GM18907 (cell line): ENCODE measurements around the gene CCIN.
"Not testable (repeated sequence)": the region's sequence is repeated elsewhere in the genome, so short reads cannot be mapped to it uniquely, and the experiment has no call there.

ENCODE experiments used
- ATAC-seq: cut with Tn5 transposase; IDR thresholded peaks from one replicate; pipeline ENCODE4 v1.9.1; 2021; ENCODE audit warnings: mild to moderate bottlenecking, moderate library complexity; ENCODE audit not compliant: unreplicated experiment

CCIN gene

DNA sequence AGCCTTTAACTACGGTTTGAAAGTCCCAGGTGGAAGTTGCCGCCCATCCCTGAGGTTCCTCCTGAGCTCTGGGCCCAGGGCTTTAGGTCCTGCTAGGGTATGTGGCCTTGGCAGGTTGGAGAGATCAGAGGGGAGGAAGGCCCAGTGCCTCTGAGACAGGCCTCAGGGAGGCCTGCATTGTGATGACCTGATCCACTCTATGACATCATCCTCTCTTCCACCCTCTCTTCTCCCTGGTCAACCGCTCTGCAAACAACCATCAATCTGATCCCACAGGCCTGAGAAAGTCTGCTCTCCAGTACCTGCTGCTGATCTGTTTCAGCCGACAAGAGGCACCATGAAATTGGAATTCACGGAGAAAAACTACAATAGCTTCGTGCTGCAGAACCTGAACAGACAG lies at the start of gene CCIN:
TSS of gene CCIN (plus strand) at position 223 of the 400 bp plus-strand sequence. CDS start at position 338, 115 bp downstream.
- no peak for ATAC-seq

DNA sequence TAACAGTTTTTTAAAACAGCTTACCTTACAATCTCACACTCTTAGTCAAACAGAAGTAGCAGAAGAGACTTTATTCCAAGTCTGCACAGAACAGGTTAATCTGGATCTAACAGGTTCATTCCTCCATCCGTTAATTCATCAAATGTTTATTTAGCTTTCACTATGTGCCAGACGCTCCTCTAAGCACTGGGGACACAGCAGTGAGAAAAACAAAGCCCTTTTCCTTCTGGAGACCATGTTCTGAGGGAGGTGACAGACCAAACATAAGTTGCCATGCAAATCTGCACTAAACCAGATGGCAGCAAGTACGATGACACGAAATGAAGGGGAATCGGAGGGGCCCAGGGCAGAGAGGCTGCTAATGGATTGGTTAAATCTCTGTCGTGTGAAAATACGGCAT lies 49.7 kb upstream of the CCIN start:
- ATAC-seq, result no peak

DNA sequence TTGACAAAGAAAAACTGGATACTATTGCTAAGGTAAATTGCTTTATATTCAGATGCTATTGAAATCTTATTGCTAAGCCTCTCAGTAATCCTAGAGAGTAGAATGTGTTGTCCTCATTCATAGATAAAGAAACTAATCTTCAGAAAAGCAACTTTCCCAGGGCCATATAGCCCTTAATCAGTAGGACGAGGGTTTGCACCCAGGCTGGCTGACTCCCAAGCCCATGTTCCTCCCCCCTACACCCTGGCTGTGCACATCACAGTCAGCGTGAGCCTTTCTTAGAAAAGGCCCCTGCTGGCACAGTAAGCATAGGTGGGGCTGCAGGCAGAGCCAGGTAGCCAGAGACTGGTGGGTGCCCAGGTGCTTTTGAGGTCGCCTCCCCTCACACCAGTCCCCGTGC lies 48.5 kb upstream of the CCIN start:
- ATAC-seq, result no peak

GRCh38 chr9:36121971-36122370 lies 47.2 kb upstream of the CCIN start:
- no peak for ATAC-seq

- ATAC-seq, result no peak
Measured at GRCh38 chr9:36123515-36123914, 45.7 kb upstream of the CCIN start.

- no peak for ATAC-seq
Measured at GRCh38 chr9:36125062-36125855, 43.9 kb upstream of the CCIN start.

- ATAC-seq, result no peak
Measured at GRCh38 chr9:36126016-36126730, 43.0 kb upstream of the CCIN start.

DNA sequence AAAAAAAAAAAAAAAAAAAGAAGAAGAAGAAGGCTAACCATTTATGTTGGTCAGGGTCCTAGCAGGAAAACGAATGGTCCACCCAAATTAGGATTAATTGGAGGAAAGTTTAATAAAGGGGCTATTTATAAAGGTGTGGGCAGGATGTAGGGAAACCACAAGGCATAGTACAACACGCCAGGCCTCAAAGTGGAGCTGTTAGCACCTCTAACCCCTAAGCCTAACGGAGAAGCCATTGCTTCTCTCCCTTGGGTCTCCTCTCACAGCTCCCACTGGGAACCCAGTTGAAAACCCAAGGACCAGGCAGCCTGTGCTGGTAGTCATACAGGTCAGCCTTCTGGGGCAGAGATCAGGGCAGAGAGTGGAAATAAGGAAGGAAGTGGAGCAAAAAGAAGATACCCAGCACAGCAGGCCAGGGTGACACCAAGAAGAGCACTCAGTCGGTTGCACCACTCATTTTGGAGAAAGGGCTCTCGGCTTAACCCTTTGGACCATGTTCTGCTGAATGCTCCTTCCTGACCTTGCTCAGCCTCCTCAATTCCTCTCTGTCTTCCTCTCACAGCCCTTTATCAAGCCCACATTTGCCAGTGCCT lies 41.4 kb upstream of the CCIN start:
- no peak for ATAC-seq

GRCh38 chr9:36128349-36128748 lies 40.8 kb upstream of the CCIN start:
- no peak for ATAC-seq

DNA sequence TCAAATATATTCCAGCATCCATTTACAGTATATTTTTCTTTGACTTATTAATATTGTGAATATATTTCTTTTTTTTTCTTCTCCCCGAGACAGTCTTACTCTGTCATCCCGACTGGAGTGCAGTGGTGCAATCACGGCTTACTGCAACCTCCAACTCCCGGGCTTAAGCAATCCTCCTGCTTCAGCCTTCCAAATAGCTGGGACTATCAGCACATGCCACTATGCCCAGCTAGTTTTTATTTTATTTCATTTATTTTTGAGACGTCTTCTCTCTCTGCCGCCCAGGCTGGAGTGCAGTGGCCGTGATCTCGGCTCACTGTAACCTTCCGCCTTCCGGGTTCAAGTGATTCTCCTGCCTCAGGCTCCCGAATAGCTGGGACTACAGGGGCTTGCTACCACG lies 40.0 kb upstream of the CCIN start:
- ATAC-seq, result no peak

- ATAC-seq, result not testable (repeated sequence)
Measured at GRCh38 chr9:36131666-36132065, 37.5 kb upstream of the CCIN start.

GRCh38 chr9:36132086-36132485 lies 37.1 kb upstream of the CCIN start:
- ATAC-seq, result no peak

GRCh38 chr9:36134761-36135505 lies 34.3 kb upstream of the CCIN start:
- no peak for ATAC-seq

DNA sequence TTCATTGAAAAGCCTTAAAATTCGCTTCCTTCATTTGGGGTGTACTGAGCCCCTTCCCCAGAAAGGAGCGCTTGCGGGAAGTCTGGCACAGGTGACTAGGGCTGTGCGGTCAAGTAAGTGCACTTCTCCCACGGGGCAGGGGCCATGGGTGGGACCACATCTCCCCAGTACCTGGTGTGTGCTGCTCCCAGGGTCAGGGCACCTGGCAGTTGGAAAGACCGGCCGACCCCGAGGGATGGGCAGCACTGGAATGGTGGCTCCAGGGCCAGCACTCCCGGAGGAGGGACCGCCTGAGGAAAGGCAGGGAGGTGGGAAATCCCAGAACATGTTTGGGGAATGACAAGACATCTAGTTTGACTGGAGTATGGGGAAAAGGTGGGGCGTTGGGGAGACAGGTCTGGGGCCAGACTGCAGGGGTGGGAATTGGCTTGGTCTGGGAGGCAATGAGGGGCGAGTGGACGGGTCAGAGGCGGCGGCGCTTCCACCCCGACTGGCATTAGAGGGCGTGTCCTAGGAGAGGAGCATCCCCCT lies 33.4 kb upstream of the CCIN start:
- ATAC-seq, result no peak

DNA sequence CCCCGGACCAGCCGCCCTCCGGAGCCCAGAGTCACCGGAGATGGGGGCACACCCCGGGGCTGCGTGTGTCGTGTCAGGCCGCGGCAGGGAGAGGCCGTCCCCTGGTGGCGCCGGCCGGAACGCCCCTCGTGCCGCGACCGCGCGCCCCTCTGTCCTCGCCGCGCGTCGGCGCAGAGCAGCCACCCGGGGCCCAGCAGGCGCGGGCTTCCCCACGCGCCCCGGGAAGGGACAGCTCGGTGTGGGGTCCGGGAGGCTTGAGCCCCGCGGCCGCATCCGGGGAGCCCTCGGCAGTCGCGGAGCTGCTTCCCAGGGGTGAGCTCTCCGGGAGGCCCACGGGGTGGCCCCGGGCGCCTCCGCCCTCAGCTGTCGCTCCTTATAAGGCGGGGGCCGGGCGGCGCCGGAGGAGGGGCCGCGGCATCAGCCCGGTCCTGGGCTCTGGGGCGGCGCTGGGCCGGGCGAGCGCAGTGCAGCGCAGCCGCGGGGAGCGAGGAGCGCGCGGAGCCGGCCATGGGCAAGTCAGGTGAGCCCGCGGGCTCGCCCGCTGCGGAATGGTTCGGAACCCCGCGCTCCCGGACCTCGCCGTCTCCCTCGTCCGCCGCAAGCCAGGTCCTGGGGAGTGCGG lies 32.8 kb upstream of the CCIN start, which contains the start of gene GLIPR2:
TSS of gene GLIPR2 (plus strand) at position 462 of the 622 bp plus-strand sequence. CDS start at position 508, 46 bp downstream.
- peak; percentile 92 for ATAC-seq

GRCh38 chr9:36136894-36137391 lies 32.2 kb upstream of the CCIN start:
- ATAC-seq, result peak; percentile 16

- no peak for ATAC-seq
Measured at GRCh38 chr9:36137392-36138004, 31.7 kb upstream of the CCIN start.

GRCh38 chr9:36138496-36138895 lies 30.7 kb upstream of the CCIN start:
- ATAC-seq, result no peak

- ATAC-seq, result no peak
Measured at GRCh38 chr9:36138901-36139300, 30.3 kb upstream of the CCIN start.
